ENCODE results near the gene RPRD2. TPM values are rescaled to one million over a fixed set of nuclear protein-coding genes. Genes with fewer than 3 reads are reported as not detected.
"Not testable (repeated sequence)": the region's sequence is repeated elsewhere in the genome, so short reads cannot be mapped to it uniquely, and the experiment has no call there.

RPRD2 gene
- polyA plus RNA-seq, 4 donors = 4.1 to 37.5 (median 8.5) TPM

DNA sequence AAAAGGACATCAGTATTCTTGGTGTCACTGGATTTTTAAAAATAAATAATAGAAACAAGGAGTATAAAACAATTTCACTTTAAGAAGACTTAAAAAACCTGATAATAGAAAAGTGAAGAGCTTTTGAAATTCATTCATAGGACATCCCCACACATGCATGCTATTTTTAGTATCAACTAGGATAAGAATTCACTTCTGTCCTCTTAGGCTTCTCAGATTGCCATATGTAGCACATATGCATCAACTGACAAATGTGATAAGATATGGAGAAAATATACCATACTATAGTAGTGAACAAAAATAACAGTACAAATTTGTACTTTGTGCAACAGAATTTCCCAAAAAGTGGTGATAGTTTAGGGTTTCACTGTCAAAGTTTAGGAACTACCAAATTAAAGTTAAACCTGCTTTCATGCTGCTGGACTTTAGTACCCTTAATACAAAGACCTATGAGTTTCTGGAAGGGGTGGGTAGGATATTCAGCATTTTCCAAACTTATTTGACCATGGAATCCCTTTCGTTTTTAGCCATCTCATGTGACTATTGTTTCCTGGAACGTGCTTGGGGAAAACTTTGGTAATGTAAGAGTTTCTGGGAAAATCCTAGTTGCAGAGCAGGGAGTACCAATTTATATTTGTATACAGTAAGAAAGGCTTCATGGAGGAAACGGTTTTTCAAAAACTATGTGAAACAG is 19.8 kb downstream of the RPRD2 start:
- FAIRE-seq (no peak), DNase-seq (no peak)
- WGBS, 3 donors = 42 to 51% (median 44%) methylated on average over 3 of the region's 3 CpGs

DNA sequence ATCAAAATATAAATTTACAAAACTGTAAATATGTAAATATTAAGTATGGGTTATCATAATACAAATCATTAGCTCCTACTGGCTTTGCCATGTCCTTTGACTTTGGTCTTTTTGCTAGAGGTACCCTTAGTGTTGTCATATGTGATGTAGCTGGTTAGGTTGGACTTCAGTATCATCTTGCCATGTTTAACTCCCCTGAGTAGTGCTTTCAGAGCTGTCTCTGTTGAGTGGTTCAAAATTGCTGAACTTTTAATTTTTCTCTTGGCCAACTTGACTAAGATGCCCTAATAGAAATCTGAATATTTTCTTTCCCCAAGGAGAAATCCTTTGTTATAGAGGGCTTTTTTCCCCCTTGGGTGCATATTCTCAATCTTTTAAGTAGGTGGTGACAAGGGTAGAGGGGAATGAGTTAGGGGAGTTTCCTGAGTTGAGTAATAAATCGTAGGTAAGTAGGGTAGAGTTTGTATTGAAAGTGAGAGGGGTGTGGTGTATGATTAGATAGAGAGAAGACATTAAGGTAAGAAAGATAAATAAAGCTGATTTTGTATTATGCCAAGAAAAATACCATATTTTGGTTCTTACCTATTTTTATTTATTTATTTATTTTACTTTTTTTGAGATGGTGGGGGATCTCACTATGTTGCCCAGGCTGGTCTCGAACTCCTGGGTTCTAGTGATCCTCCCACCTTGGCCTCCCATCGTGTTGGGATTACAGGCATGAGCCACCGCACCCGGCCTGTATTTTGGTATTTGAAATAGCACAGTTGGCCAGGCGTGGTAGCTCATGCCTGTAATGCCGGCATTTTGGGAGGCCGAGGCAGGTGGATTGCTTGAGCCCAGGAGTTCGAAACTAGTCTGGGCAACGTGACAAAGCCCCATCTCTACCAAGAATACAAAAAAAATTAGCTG is 21.8 kb downstream of the RPRD2 start:
- FAIRE-seq (no peak), DNase-seq (no peak)
- Histone ChIP-seq H3K4me1 (ENCODE audit: control insufficient read depth in 3 of 3, insufficient read depth in 2 of 3, low read depth in 1 of 3, low read length in 2 of 3) (peaks cover 0 to 6% (median 3%) of the 10 kb centered on the region in 3 donors), H3K4me3 (ENCODE audit: low read depth in 1 of 3, low read length in 3 of 3) (no peak overlapping the region), H3K9me3 (ENCODE audit: control insufficient read depth in 2 of 2, insufficient read depth in 1 of 2, low read depth in 1 of 2, low read length in 1 of 2) (no peaks in the 10 kb centered on the region), H3K36me3 (ENCODE audit: control insufficient read depth in 3 of 3, insufficient read depth in 2 of 3, low read depth in 1 of 3, low read length in 3 of 3) (peaks cover 0 to 20% (median 2%) of the 10 kb centered on the region in 3 donors), H3K27me3 (ENCODE audit: control insufficient read depth in 3 of 3, insufficient read depth in 3 of 3, low read length in 3 of 3) (no peaks in the 10 kb centered on the region), H3K27ac (ENCODE audit: low read depth in 1 of 3, low read length in 2 of 3) (peak overlapping the region in 1 of 3 donors; percentile 34)
- 80 to 86% (median 84%) methylated on average over 10 of the region's 10 CpGs for WGBS, 3 donors

More for the DNA sequence above, 19.8 kb downstream of the RPRD2 start:
- H3K4me1 ChIP-seq (ENCODE audit: control insufficient read depth in 3 of 3, insufficient read depth in 2 of 3, low read depth in 1 of 3, low read length in 2 of 3) = peaks cover 0 to 6% (median 3%) of the 10 kb centered on the region in 3 donors
- no peaks in the 10 kb centered on the region for H3K9me3 ChIP-seq (ENCODE audit: control insufficient read depth in 2 of 2, insufficient read depth in 1 of 2, low read depth in 1 of 2, low read length in 1 of 2)
- H3K4me3 ChIP-seq (ENCODE audit: low read depth in 1 of 3, low read length in 3 of 3) = no peak overlapping the region
- H3K36me3 ChIP-seq (ENCODE audit: control insufficient read depth in 3 of 3, insufficient read depth in 2 of 3, low read depth in 1 of 3, low read length in 3 of 3) = peaks cover 0 to 21% (median 0%) of the 10 kb centered on the region in 3 donors
- H3K27ac ChIP-seq (ENCODE audit: low read depth in 1 of 3, low read length in 2 of 3) = no peak overlapping the region
- no peaks in the 10 kb centered on the region for H3K27me3 ChIP-seq (ENCODE audit: control insufficient read depth in 3 of 3, insufficient read depth in 3 of 3, low read length in 3 of 3)

DNA sequence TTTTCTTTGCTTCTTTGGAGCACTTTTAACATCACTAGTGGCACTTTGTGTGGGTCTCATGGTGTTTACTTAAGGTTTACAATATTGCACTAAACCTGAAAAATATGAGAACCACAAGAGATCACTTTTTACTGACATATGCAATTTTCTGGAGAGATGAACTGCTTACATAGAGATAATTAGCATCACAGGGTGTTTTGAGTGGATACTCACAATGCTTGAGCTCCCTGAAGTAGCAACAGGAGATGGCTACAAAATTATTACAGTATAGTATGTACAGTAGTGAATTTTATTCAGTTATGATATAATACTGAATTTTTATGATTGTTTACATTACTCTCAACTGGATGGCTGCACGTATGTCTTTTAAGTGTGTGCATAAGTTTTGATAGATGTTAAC is 22.6 kb downstream of the RPRD2 start:
- Histone ChIP-seq H3K27ac (ENCODE audit: low read depth in 1 of 3, low read length in 2 of 3) (peak overlapping the region in 1 of 3 donors; percentile 34), H3K4me1 (ENCODE audit: control insufficient read depth in 3 of 3, insufficient read depth in 2 of 3, low read depth in 1 of 3, low read length in 2 of 3) (peaks cover 0 to 6% (median 3%) of the 10 kb centered on the region in 3 donors)
- FAIRE-seq = no peak

DNA sequence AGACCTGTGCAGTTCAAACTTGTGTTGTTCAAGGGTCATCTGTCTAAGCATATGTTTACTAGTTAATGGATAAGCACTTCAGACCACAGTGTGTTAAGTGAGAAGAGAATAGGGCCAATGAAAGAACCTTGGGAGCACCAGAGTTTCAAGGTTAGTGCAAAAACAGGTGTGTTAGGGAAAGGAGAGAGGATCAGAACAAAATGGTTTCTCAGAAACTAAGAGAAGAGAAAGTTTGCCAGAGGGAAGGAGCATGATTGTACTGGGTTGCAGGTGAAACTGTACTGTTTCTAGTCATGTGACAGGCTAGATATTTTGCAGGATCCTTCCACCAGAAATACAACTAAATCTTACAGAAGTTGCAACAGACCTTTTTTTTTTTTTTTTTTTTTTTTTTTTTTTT is 23.3 kb downstream of the RPRD2 start:
- H3K4me3 ChIP-seq (ENCODE audit: low read depth in 1 of 3, low read length in 3 of 3) = no peak overlapping the region
- H3K27ac ChIP-seq (ENCODE audit: low read depth in 1 of 3, low read length in 2 of 3) = peak overlapping the region in 1 of 3 donors; percentile 34
- peaks cover 0 to 17% (median 2%) of the 10 kb centered on the region in 3 donors for H3K36me3 ChIP-seq (ENCODE audit: control insufficient read depth in 3 of 3, insufficient read depth in 2 of 3, low read depth in 1 of 3, low read length in 3 of 3)
- no peak for FAIRE-seq
- peaks cover 0 to 6% (median 3%) of the 10 kb centered on the region in 3 donors for H3K4me1 ChIP-seq (ENCODE audit: control insufficient read depth in 3 of 3, insufficient read depth in 2 of 3, low read depth in 1 of 3, low read length in 2 of 3)
- DNase-seq = peak; percentile 55 to 65
- no peaks in the 10 kb centered on the region for H3K27me3 ChIP-seq (ENCODE audit: control insufficient read depth in 3 of 3, insufficient read depth in 3 of 3, low read length in 3 of 3)
- H3K9me3 ChIP-seq (ENCODE audit: control insufficient read depth in 2 of 2, insufficient read depth in 1 of 2, low read depth in 1 of 2, low read length in 1 of 2) = no peaks in the 10 kb centered on the region

More for the DNA sequence above, 22.6 kb downstream of the RPRD2 start:
- DNase-seq = no peak
- Histone ChIP-seq H3K27me3 (ENCODE audit: control insufficient read depth in 3 of 3, insufficient read depth in 3 of 3, low read length in 3 of 3) (no peaks in the 10 kb centered on the region), H3K9me3 (ENCODE audit: control insufficient read depth in 2 of 2, insufficient read depth in 1 of 2, low read depth in 1 of 2, low read length in 1 of 2) (no peaks in the 10 kb centered on the region), H3K36me3 (ENCODE audit: control insufficient read depth in 3 of 3, insufficient read depth in 2 of 3, low read depth in 1 of 3, low read length in 3 of 3) (peaks cover 0 to 17% (median 2%) of the 10 kb centered on the region in 3 donors), H3K4me3 (ENCODE audit: low read depth in 1 of 3, low read length in 3 of 3) (no peak overlapping the region)
- WGBS, 3 donors = 8 to 34% (median 30%) methylated on average over 1 of the region's 1 CpG

DNA sequence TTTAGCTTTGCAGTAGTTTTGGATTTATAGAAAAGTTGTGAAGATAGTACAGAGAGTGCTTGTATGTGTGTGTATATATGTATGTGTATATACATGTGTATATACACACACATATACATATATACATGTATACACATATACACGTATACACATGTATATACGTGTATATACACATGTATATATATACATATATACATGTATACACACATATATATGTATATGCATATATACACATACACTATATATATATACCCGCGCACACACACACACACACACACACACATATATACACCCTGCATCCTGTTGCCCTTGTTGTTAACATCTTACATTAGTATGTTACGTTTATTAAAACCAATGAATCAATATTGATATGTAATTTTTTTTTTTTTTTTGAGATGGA is 24.3 kb downstream of the RPRD2 start:
- WGBS, 3 donors = 81 to 86% (median 84%) methylated on average over 5 of the region's 5 CpGs
- FAIRE-seq (no peak), DNase-seq (no peak)
- H3K27ac ChIP-seq (ENCODE audit: low read depth in 1 of 3, low read length in 2 of 3) = peak overlapping the region in 1 of 3 donors; percentile 34
- peaks cover 0 to 6% (median 3%) of the 10 kb centered on the region in 3 donors for H3K4me1 ChIP-seq (ENCODE audit: control insufficient read depth in 3 of 3, insufficient read depth in 2 of 3, low read depth in 1 of 3, low read length in 2 of 3)
- peaks cover 0 to 16% (median 2%) of the 10 kb centered on the region in 3 donors for H3K36me3 ChIP-seq (ENCODE audit: control insufficient read depth in 3 of 3, insufficient read depth in 2 of 3, low read depth in 1 of 3, low read length in 3 of 3)
- no peaks in the 10 kb centered on the region for H3K9me3 ChIP-seq (ENCODE audit: control insufficient read depth in 2 of 2, insufficient read depth in 1 of 2, low read depth in 1 of 2, low read length in 1 of 2)
- H3K4me3 ChIP-seq (ENCODE audit: low read depth in 1 of 3, low read length in 3 of 3) = no peak overlapping the region
- no peaks in the 10 kb centered on the region for H3K27me3 ChIP-seq (ENCODE audit: control insufficient read depth in 3 of 3, insufficient read depth in 3 of 3, low read length in 3 of 3)

DNA sequence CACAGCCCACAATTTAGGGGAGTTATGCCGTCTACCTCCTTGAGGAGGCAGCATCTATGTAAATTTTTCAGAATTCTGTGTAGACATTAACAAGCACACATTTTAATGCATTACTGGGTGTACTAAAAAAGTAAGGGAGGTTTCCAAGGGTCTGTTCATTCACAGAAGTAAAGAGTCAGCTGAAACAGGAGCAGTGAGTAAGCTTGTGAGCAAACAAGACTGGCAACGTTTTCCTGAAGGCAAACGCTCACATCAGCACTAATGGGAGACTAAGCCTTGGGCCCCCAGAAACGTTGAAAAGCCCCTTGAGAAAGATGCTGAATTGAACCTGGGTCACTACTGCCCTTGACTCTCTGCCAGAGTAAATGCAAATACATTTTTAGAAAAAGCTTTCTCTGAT is 25.7 kb downstream of the RPRD2 start:
- 36 to 40% (median 39%) methylated on average over 4 of the region's 4 CpGs for WGBS, 3 donors
- Histone ChIP-seq H3K27me3 (ENCODE audit: control insufficient read depth in 3 of 3, insufficient read depth in 3 of 3, low read length in 3 of 3) (no peaks in the 10 kb centered on the region), H3K4me3 (ENCODE audit: low read depth in 1 of 3, low read length in 3 of 3) (no peak overlapping the region), H3K4me1 (ENCODE audit: control insufficient read depth in 3 of 3, insufficient read depth in 2 of 3, low read depth in 1 of 3, low read length in 2 of 3) (peaks cover 0 to 6% (median 3%) of the 10 kb centered on the region in 3 donors), H3K27ac (ENCODE audit: low read depth in 1 of 3, low read length in 2 of 3) (no peak overlapping the region), H3K36me3 (ENCODE audit: control insufficient read depth in 3 of 3, insufficient read depth in 2 of 3, low read depth in 1 of 3, low read length in 3 of 3) (peaks cover 0 to 16% (median 2%) of the 10 kb centered on the region in 3 donors), H3K9me3 (ENCODE audit: control insufficient read depth in 2 of 2, insufficient read depth in 1 of 2, low read depth in 1 of 2, low read length in 1 of 2) (no peaks in the 10 kb centered on the region)
- DNase-seq = no peak
- FAIRE-seq = no peak

DNA sequence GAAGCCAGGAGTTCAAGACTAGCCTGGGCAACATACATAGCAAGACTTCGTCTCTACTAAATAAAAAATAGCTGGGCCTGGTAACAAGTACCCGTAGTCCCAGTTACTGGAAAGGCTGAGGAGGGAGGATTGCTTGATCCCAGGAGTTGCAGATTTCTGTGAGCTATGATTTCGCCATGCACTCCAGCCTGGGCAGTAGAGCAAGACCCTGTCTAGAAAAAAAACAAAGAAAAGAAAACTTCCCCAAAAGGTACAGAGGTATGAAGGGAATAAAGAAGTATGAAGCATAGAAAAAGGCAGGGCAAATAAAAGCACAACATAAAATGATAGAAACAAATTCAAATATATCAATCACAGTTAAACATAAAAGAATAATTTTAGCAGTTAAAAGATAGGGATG is 28.7 kb downstream of the RPRD2 start:
- Histone ChIP-seq H3K27ac (ENCODE audit: low read depth in 1 of 3, low read length in 2 of 3) (no peak overlapping the region), H3K36me3 (ENCODE audit: control insufficient read depth in 3 of 3, insufficient read depth in 2 of 3, low read depth in 1 of 3, low read length in 3 of 3) (peaks cover 0 to 14% (median 2%) of the 10 kb centered on the region in 3 donors), H3K9me3 (ENCODE audit: control insufficient read depth in 2 of 2, insufficient read depth in 1 of 2, low read depth in 1 of 2, low read length in 1 of 2) (peaks cover 0 to 3% of the 10 kb centered on the region in 2 donors), H3K4me3 (ENCODE audit: low read depth in 1 of 3, low read length in 3 of 3) (no peak overlapping the region), H3K27me3 (ENCODE audit: control insufficient read depth in 3 of 3, insufficient read depth in 3 of 3, low read length in 3 of 3) (no peaks in the 10 kb centered on the region), H3K4me1 (ENCODE audit: control insufficient read depth in 3 of 3, insufficient read depth in 2 of 3, low read depth in 1 of 3, low read length in 2 of 3) (no peaks in the 10 kb centered on the region)
- WGBS, 3 donors = 65 to 73% (median 72%) methylated on average over 3 of the region's 3 CpGs
- FAIRE-seq (no peak), DNase-seq (no peak)

DNA sequence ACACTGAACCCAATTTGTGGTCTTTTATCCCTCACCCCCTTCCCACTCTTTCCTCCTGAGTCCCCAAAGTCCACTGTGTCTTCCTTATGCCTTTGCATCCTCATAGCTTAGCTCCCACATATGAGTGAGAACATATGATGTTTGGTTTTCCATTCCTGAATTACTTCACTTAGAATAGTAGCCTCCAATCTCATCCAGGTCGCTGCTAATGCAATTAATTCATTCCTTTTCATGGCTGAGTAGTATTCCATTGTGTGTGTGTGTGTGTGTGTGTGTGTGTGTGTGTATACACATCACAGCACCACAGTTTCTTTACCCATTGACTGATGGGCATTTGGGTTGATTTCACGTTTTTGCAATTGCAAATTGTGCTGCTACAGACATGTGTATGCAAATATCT is 31.2 kb downstream of the RPRD2 start:
- H3K4me1 ChIP-seq (ENCODE audit: control insufficient read depth in 3 of 3, insufficient read depth in 2 of 3, low read depth in 1 of 3, low read length in 2 of 3); FAIRE-seq: not testable (repeated sequence)
- 97 to 100% (median 97%) methylated on average over 2 of the region's 2 CpGs for WGBS, 3 donors

More for the DNA sequence above, 31.2 kb downstream of the RPRD2 start:
- H3K36me3 ChIP-seq (ENCODE audit: control insufficient read depth in 3 of 3, insufficient read depth in 2 of 3, low read depth in 1 of 3, low read length in 3 of 3) = peaks cover 0 to 17% (median 0%) of the 10 kb centered on the region in 3 donors
- not testable (repeated sequence) for DNase-seq; H3K27me3 ChIP-seq (ENCODE audit: control insufficient read depth in 3 of 3, insufficient read depth in 3 of 3, low read length in 3 of 3); H3K27ac ChIP-seq (ENCODE audit: low read depth in 1 of 3, low read length in 2 of 3); H3K4me3 ChIP-seq (ENCODE audit: low read depth in 1 of 3, low read length in 3 of 3); H3K9me3 ChIP-seq (ENCODE audit: control insufficient read depth in 2 of 2, insufficient read depth in 1 of 2, low read depth in 1 of 2, low read length in 1 of 2)
